Activated gamma-delta T cell treated with Interleukin-2 at 50 U/mL for 16 hours (primary cell): Measurements from ENCODE around the gene PLA2G6.
"Not testable (repeated sequence)": the region's sequence is repeated elsewhere in the genome, so short reads cannot be mapped to it uniquely, and the experiment has no call there.

Experiments used
- DNase-seq: peaks from one replicate; pipeline ENCODE4 v3.0.0-alpha.2; 2020

The PLA2G6 gene

DNA sequence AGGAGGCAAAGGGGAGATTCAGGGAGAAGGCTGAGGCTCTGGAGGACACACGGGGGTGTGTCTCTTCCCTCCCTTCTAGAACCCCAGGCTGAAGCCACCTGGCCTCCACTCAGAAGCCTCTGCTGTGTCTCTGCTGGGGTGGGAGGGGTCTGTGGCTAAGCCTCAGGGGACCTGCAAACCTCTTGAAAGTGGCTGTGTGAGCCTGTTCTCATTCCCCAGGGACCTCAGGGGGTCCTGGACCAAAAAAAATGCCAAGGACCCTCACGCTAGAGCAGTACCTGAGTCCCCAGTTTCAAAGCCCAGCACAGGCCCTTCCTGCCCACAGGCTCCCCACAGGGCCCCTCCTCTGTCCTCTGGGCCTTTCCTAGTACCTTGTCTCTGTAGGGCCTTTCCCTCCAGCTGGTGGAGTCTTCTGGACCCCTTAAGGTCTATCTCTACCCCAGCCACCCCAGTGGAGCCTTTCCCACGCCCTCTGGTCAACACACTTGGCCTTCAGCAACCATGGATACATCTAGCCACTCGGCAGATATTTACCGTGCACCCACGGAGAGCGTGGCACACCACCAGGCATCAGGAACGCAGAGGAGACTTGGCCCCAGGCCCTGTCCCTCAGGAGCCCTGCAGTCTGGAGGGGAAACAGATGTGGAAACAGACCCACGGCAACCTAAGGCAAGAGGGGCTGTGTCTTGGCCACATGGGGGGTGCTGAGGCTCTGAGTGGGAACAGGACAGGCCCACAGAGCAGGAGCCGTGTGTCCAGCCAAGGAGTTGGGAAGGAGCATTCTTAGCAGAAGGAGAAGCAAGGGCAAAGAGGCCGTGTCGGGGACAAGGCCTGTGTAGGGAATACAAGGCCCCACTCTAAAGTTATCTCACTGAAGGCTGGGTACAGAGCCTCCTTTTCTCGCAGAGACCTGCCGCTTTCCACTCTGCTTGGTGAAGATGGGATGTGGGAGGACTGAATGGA is 18.5 kb downstream of the PLA2G6 start:
- no peak for DNase-seq

DNA sequence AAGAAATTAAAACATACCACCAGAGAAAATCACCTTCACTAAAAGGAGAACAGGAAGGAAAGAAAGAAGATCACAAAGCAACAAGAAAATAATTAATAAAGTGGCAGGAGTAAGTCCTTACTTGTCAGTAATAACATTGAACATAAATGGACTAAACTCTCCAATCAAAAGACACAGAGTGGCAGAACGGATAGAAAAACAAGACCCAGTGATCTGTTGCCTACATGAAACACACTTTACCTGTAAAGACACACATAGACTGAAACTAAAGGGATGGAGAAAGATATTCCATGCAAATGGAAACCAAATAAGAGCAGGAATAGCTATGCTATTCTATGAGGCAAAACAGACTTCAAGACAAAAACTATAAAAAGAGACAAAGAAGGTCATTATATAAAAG is 25.9 kb downstream of the PLA2G6 start:
- DNase-seq, result no peak

- DNase-seq, result not testable (repeated sequence)
These were observed 27.1 kb downstream of the PLA2G6 start for GRCh38 chr22:38154563-38154915.

GRCh38 chr22:38153821-38154562 is 27.6 kb downstream of the PLA2G6 start:
- DNase-seq, result no peak

DNA sequence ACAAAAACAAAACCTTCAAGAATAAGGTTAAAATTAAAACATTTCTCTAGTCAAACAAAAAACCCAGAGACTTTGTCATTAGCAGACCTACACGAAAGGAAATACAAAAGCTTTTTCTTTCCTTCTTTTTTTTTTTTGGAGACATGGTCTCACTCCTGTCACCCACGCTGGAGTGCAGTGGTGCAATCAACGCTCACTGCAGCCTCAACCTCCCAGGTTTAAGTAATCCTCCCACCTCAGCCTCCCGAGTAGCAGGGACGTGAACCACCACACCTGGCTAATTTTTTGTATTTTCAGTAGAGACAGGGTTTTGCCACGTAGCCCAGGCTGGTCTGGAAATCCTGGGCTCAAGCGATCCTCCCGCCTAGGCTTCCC is 30.5 kb downstream of the PLA2G6 start:
- DNase-seq, result no peak

- DNase-seq, result no peak
These were observed 33.4 kb downstream of the PLA2G6 start for GRCh38 chr22:38148245-38148644.

GRCh38 chr22:38146166-38146565 is 35.5 kb downstream of the PLA2G6 start:
- DNase-seq, result not testable (repeated sequence)

GRCh38 chr22:38144025-38144405 is 37.6 kb downstream of the PLA2G6 start:
- DNase-seq, result no peak

DNA sequence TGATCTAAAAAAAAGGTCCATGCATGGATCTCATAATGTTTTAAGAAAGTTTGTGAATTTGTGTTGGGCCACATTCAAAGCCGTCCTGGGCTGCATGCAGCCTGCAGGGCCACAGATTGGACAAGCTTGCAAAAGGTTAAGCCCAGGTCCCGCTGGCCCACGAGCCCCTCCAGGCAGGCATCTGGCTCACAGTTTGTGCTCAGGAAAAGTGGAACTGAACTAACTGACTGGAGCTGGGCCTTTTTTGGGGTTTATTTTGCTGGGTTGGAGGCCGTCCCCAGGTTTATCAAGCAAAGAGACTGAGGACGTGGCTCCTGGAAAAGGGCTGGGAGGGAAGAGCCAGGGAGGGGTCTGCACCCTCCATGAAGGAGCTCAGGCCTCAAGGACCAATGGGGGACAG is 39.0 kb downstream of the PLA2G6 start:
- DNase-seq, result no peak

- no peak for DNase-seq
These were observed 40.2 kb downstream of the PLA2G6 start for GRCh38 chr22:38141217-38141973.

DNA sequence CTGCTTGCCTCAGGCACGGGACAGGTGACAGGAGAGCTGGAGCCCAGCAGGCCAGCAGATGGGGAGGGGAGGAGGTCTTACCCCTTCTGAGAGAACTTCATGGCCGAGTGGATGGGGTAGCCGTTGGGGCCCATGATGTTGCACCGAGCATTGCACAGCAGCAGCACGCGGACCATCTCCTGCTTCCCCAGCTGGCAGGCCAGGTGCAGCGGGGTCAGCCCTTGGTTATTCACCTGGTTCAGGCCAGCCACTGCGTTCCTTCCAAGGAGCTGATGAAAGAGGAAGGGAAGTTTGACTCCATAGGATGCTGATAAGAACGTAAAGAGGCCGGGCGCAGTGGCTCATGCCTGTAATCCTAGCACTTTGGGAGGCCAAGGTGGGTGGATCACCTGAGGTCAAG is 41.7 kb downstream of the PLA2G6 start:
- DNase-seq, result no peak

GRCh38 chr22:38138961-38139360 is 42.7 kb downstream of the PLA2G6 start:
- no peak for DNase-seq

DNA sequence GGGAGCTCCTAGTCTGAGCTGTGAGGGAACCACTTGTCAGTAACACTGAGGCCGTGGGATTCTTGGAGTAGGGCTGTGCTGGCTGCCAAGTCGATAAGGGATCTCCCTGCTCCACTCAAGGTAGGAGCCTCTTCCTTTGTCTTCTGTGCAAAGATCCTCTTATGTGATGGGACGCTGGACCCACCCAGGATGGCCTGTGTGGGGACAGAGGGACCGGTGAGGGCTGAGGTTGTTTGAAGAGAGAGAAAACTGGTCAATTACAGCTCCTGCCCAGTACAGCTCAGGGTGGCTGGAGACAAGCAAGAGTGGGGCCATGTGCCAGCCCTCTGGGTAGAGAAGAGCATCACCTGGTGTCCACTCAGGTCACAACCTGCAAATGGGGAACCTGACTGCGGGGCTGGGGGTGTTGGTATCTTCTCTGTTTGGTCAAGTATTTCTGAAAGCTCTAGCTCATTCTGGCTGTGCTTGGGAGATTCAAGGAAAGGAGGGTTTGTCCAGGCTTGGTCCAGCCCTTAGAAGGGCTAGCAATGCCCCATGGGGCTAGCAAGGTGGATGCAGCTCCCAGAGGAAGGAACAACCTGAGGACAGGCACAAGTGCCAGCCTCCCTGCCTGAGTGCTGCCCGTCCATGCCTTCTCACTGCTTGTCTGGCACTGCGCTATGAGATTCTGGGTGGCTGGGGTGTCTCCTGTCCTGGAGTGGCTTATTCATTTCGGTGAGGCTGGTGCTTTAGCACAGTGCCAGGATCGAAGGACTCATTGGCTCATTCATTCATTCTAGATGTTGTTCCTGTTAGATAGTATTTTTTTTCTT is 43.5 kb downstream of the PLA2G6 start:
- DNase-seq, result no peak

GRCh38 chr22:38136607-38137006 is 45.0 kb downstream of the PLA2G6 start:
- no peak for DNase-seq

- no peak for DNase-seq
These were observed 46.4 kb downstream of the PLA2G6 start for GRCh38 chr22:38135133-38135706.

- DNase-seq, result no peak
These were observed 48.3 kb downstream of the PLA2G6 start for GRCh38 chr22:38133331-38133730.

DNA sequence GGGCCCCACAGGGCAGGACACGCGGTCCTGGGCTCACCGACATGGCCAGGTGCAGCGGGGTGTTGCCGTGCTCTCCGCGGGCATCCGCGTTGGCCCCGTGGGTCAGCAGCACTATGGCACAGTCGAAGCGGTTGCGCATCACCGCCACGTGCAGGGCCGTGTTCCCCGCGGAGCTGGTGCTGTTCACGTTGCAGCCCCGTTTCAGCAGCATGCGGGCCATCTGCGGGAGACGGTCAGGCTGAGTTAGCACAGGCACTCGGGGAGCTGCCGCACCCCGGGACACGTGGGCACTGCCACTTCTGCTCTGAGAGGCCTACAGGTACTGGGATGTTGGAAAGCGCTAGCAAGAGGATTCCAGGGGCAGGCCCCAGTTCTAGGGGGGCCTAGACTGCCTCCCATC is 48.8 kb downstream of the PLA2G6 start:
- no peak for DNase-seq

- DNase-seq, result no peak
These were observed 49.5 kb downstream of the PLA2G6 start for GRCh38 chr22:38132136-38132535.

DNA sequence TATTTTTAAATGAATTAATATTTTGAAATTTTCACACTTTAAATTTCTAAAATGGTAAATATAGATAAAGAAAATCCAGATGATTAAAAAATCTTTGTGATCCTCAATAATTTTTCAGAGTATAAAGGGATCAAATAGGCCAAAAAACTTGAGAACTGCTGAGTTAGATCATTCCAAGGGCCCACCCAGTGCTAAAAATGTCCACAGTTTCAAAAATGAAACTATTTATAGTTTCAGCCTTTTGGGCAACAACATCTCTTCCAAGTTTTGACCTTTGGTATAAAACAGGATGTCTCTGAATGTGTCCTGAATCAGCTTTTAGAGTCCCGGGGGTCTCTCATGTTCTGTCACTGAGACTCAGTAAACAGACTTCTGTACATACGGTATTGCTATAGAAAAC is 50.2 kb downstream of the PLA2G6 start:
- DNase-seq, result no peak

DNA sequence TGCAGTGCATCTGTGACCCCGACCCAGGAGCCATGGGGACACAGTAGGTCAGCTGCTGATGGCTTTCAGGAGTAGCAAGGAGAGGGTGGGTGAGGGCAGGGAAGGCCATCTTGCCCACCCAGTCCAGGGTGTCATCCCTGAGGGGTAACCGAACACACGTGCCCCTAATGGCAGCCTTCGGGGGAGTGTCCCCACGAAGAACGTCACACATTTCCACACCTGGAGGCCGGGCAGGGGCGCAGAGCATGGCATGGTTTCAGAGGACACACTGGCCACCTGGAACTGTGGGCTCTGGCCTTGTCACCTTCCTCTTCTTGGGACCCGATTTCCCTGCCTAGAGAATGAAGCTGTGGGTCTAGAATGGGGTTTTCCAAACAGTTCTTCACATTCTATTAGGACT is 51.8 kb downstream of the PLA2G6 start:
- DNase-seq, result no peak

DNA sequence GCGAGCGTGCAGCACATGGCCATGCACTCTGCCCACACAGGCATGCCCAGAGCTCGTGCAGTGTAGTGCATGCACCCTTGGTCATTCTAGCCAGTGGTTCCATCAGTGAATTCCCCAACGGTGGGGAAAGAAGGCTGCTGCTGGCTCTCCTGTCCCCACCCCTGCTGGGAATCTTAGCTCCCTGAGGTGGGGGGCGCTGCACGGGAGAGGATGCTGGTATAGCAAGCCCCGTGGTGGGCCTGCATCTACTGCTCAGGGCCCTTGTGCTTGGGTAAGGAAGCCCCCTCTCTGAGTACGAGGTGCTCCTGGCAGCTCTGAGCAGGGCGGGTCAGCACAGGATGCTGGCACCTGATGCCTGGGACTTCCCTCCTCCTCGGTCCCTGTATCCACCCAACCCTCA is 52.6 kb downstream of the PLA2G6 start:
- DNase-seq, result no peak

DNA sequence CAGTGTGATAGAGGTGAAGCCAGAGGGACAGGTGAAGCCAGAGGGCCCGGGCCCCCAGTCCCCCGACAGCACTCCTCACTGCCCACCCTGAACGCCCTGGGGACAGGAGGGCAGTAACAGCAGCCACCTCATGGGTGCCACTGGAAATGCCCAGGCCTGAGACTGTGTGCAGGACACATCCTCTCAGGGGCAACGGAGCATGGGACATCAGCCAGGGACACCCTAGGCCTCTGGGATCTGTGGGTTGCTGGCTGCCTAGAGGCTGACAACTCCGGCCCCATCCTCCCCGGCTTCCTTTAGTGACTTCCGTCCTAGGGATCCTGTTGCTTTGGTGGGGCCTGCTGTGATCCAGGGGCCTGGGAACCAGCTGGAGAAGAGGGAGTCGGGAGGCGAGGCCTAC is 53.8 kb downstream of the PLA2G6 start:
- no peak for DNase-seq
